OCI-LY7 (cell line): ENCODE results near the gene RMI2. TPM values are rescaled to one million over a fixed set of nuclear protein-coding genes. Genes with fewer than 3 reads are reported as not detected.

Experiments
- BruUV-seq: library from RNA; stranded (reverse); fragments of 400-500 nt; replicated peaks from 2 replicates; lab custom pipeline; 2021; lab: Mats Ljungman, UMichigan
- CTCF ChIA-PET: fragments of 300-600 bp; sonication (Branson Sonifier 250); formaldehyde crosslinking; loops from one replicate; lab custom pipeline; 2022; ENCODE audit warnings: antibody characterized with exemption; ENCODE audit not compliant: unreplicated experiment; lab: Charles Lee
- POLR2A ChIA-PET: fragments of 300-600 bp; sonication (Branson Sonifier 250); formaldehyde crosslinking; loops from one replicate; lab custom pipeline; 2022; ENCODE audit warnings: antibody characterized with exemption; lab: Charles Lee
- DNase-seq: peaks from one replicate; pipeline ENCODE4 v3.0.0-alpha.2; 2015; ENCODE audit warnings: low spot score
- H2AFZ ChIP-seq: fragments of 200-600 bp; sonication (generic), shearing (Covaris generic); 2 replicates; pipeline ENCODE4 v1.6.1; 2014; ENCODE audit warnings: mild to moderate bottlenecking, antibody characterized with exemption, low read length, moderate library complexity
- H3K27ac ChIP-seq: fragments of 200-600 bp; sonication (generic); 2 replicates; pipeline ENCODE4 v1.5.1; 2014; ENCODE audit warnings: mixed run types, low read depth, mild to moderate bottlenecking, moderate library complexity, low read length, inconsistent platforms; ENCODE audit not compliant: poor library complexity, severe bottlenecking
- H3K36me3 ChIP-seq: fragments of 200-600 bp; sonication (generic); 2 replicates; pipeline ENCODE4 v1.6.1; 2014; ENCODE audit warnings: mild to moderate bottlenecking, antibody characterized with exemption, low read length, moderate library complexity, mixed read lengths; ENCODE audit not compliant: insufficient read depth
- H3K4me1 ChIP-seq: fragments of 200-600 bp; sonication (generic); 2 replicates; pipeline ENCODE4 v1.5.1; 2014; ENCODE audit warnings: mild to moderate bottlenecking, low read length; ENCODE audit not compliant: insufficient read depth, poor library complexity, severe bottlenecking
- H3K4me2 ChIP-seq: fragments of 200-600 bp; sonication (generic); 2 replicates; pipeline ENCODE4 v1.6.1; 2014; ENCODE audit warnings: mild to moderate bottlenecking, low read length
- H3K4me3 ChIP-seq: fragments of 200-600 bp; sonication (generic); 2 replicates; pipeline ENCODE4 v1.5.1; 2014; ENCODE audit warnings: mild to moderate bottlenecking, low read depth, low read length; ENCODE audit not compliant: poor library complexity, severe bottlenecking
- H3K79me2 ChIP-seq: fragments of 200-600 bp; sonication (generic); 2 replicates; pipeline ENCODE4 v1.6.1; 2016; ENCODE audit warnings: low read depth, mild to moderate bottlenecking, low read length, moderate library complexity, mixed read lengths; ENCODE audit not compliant: insufficient read depth
- H3K9me2 ChIP-seq: fragments of 200-600 bp; sonication (generic); 2 replicates; pipeline ENCODE4 v1.6.1; 2016; ENCODE audit warnings: mild to moderate bottlenecking, low read length, mixed read lengths; ENCODE audit not compliant: insufficient read depth
- H3K9me3 ChIP-seq: fragments of 200-600 bp; sonication (generic); 2 replicates; pipeline ENCODE4 v1.6.1; 2014; ENCODE audit warnings: mild to moderate bottlenecking, mixed run types, low read length, mixed read lengths
- H4K20me1 ChIP-seq: fragments of 200-600 bp; sonication (generic); 2 replicates; pipeline ENCODE4 v1.6.1; 2014; ENCODE audit warnings: mild to moderate bottlenecking, antibody characterized with exemption, low read length, moderate library complexity, mixed read lengths; ENCODE audit not compliant: insufficient read depth
- CTCF ChIP-seq: fragments of 200-600 bp; sonication (generic); conservative IDR thresholded peaks from 2 replicates; pipeline ENCODE4 v1.5.1; 2014; ENCODE audit warnings: mild to moderate bottlenecking, antibody characterized with exemption, low read length, moderate library complexity, mixed read lengths
- EZH2phosphoT487 ChIP-seq: fragments of 200-600 bp; sonication (generic); IDR thresholded peaks from 2 replicates; pipeline ENCODE4 v1.6.1; 2018; ENCODE audit warnings: low read depth, borderline replicate concordance, mild to moderate bottlenecking, mixed run types, antibody characterized with exemption, low read length, moderate library complexity, mixed read lengths
- intact Hi-C: fragments of 100-400 bp; cut with micrococcal nuclease; formaldehyde crosslinking; loops from one replicate; pipeline ENCODE4 v1.10.0; 2022; ENCODE audit not compliant: unreplicated experiment
- total RNA-seq, 2 experiments: library from RNA; depleted of rRNA in 1 of 2; stranded (reverse); fragments of >200 nt in 1 of 2; shearing (Covaris generic) in 1 of 2; gene quantifications; 2 replicates each; pipeline ENCODE4 v1.2.3, GENCODE V29; 2014 to 2022

Gene RMI2
- total RNA-seq, 2 experiments from 2014 or later: 84.5 to 126 TPM

GRCh38 chr16:11354733-11355574 lies 9.7 kb downstream of the RMI2 start:
- Histone ChIP-seq H3K36me3 (peaks cover 38% of the 10 kb centered on the region), H3K9me2 (no peaks in the 10 kb centered on the region), H3K27ac (peak overlapping the region; percentile 91), H3K4me3 (peak overlapping the region; percentile 39), H3K79me2 (peaks cover 34% of the 10 kb centered on the region), H3K4me2 (peak overlapping the region; percentile 74), H3K4me1 (peaks cover 86% of the 10 kb centered on the region), H2AFZ (peak overlapping the region; percentile 1; the same call in 1 of the 2 replicates), H3K9me3 (peaks cover 7% of the 10 kb centered on the region), H4K20me1 (peaks cover 4% of the 10 kb centered on the region)
- peak; percentile 87 for DNase-seq
- TF ChIP-seq EZH2phosphoT487 (no peak), CTCF (peak; percentile 64)
- ChIA-PET POLR2A (interaction anchor here (1.0 to 3.2 kb wide), 4 partner anchors 9 to 226 kb away, joined by 4 to 17 read pairs (median 6); no protein-coding TSS in a partner anchor), CTCF (interaction anchor here (0.8 to 1.3 kb wide), 2 partner anchors 17 to 100 kb away, joined by 4 to 6 read pairs; no protein-coding TSS in a partner anchor)
- intact Hi-C loops: loop anchor here (1.0 to 5.0 kb wide), 5 partner anchors 27 to 403 kb away; no protein-coding TSS in a partner anchor
- no TSS peak for BruUV-seq

DNA sequence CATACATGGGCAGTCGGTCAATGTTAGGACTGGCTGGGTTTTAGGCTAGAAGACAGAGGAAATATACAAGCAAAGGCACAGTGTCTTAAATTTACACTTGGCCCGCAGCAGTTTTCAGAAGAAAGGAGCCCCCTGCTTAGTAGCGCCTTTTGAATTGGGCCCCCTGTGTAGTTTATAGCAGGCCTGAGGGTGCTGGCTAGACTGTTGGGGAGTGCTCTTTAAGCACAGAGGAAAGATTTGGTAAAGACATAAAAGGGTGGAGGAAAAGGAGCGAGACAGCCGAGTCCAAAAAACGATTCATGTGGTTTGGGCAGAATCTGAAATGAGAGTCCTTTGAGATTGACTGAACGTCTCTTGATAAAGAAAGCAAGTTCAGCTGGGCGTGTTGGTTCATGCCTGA lies 10.6 kb downstream of the RMI2 start:
- peak overlapping the region; percentile 91 for H3K27ac ChIP-seq
- CTCF ChIA-PET: interaction anchor here (0.8 kb wide), 1 partner anchor 101 kb away, joined by 7 read pairs; no protein-coding TSS in a partner anchor
- intact Hi-C loops: loop anchor here (1.0 to 5.0 kb wide), 6 partner anchors 28 to 404 kb away; no protein-coding TSS in a partner anchor

More for the DNA sequence above, 10.6 kb downstream of the RMI2 start:
- no peak overlapping the region for H2AFZ ChIP-seq
- TF ChIP-seq CTCF (no peak), EZH2phosphoT487 (no peak)
- peaks cover 34% of the 10 kb centered on the region for H3K36me3 ChIP-seq
- peaks cover 85% of the 10 kb centered on the region for H3K4me1 ChIP-seq
- DNase-seq: no peak
- POLR2A ChIA-PET: interaction anchor here (1.1 to 3.2 kb wide), 2 partner anchors 47 to 48 kb away, joined by 5 to 17 read pairs; no protein-coding TSS in a partner anchor
- H3K4me2 ChIP-seq: peak overlapping the region; percentile 74
- H4K20me1 ChIP-seq: peaks cover under 1% of the 10 kb centered on the region; the same call in 1 of the 2 replicates
- no peaks in the 10 kb centered on the region for H3K9me2 ChIP-seq
- no TSS peak for BruUV-seq
- H3K79me2 ChIP-seq: peaks cover 25% of the 10 kb centered on the region
- H3K9me3 ChIP-seq: peaks cover 7% of the 10 kb centered on the region
- peak overlapping the region; percentile 39 for H3K4me3 ChIP-seq
